ELR (cell line): ENCODE data around the gene UBTF.

Experiments used
- DNase-seq: peaks from one replicate; pipeline ENCODE4 v3.0.0-alpha.2; 2015; ENCODE audit warnings: low read depth

Gene UBTF

GRCh38 chr17:44170499-44171201, 48.8 kb downstream of the UBTF start, which contains the start of gene ASB16:
ASB16 (plus strand) TSS chr17:44170704; CDS start chr17:44170790, 86 bp downstream.
- no peak for DNase-seq

- DNase-seq, result no peak
Observed at GRCh38 chr17:44170135-44170498, 49.4 kb downstream of the UBTF start.

GRCh38 chr17:44167181-44167861, 52.2 kb downstream of the UBTF start:
- DNase-seq, result no peak

- no peak for DNase-seq
Observed at GRCh38 chr17:44164476-44164875, 55.0 kb downstream of the UBTF start.

- peak; percentile 64 for DNase-seq
Observed at GRCh38 chr17:44159519-44160210, 59.8 kb downstream of the UBTF start.

GRCh38 chr17:44155488-44155887, 64.0 kb downstream of the UBTF start:
- no peak for DNase-seq
